ENCODE data around the gene RBM6. TPM values are rescaled to one million over a fixed set of nuclear protein-coding genes. Genes with fewer than 3 reads are reported as not detected.

Gene RBM6
- polyA plus RNA-seq, 3 donors: 11.3 to 137 (median 17.8) TPM

DNA sequence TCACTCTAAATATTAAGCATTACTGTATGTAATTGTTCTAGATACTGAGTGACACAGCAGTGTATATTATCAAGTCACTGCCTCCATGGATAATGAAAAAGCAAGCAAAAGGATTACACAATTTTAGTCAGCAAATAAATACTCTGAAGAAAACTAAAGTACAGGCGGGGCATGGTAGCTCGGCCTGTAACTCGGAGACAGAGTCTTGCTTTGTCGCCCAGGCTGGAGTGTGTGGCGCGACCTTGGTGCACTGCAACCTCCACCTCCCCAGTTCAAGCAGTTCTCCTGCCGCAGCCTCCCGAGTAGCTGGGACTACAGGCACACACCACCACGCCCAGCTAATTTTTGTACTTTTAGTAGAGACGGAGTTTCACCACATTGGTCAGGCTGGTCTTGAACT lies 32.7 kb downstream of the RBM6 start:
- H3K27me3 Mint-ChIP-seq (ENCODE audit: low read depth in 3 of 3): peaks cover 0 to 2% (median 0%) of the 10 kb centered on the region in 3 donors
- Histone ChIP-seq H3K79me2 (ENCODE audit: insufficient read depth, low read length) (peaks cover 26% of the 10 kb centered on the region), H3K27ac (ENCODE audit: low read depth in 1 of 2, low read length in 2 of 2) (no peak overlapping the region), H3K4me2 (replicated peaks; ENCODE audit: extremely low read depth, low read length, poor library complexity, severe bottlenecking) (no peak overlapping the region), H3K9me3 (replicated peaks in 1 of 2; ENCODE audit: control insufficient read depth in 1 of 2, insufficient read depth in 1 of 2, low read length in 2 of 2) (no peaks in the 10 kb centered on the region), H3K9ac (ENCODE audit: insufficient read depth, low read length, poor library complexity, severe bottlenecking) (no peak overlapping the region), H3K4me1 (ENCODE audit: control insufficient read depth in 1 of 2, insufficient read depth in 2 of 2, low read length in 2 of 2) (no peaks in the 10 kb centered on the region), H4K20me1 (ENCODE audit: insufficient read depth, low read length) (peaks cover 42% of the 10 kb centered on the region), H3K4me3 (replicated peaks in 1 of 3; ENCODE audit: low read depth in 2 of 3, low read length in 3 of 3) (no peak overlapping the region), H3K36me3 (replicated peaks in 1 of 2; ENCODE audit: control insufficient read depth in 1 of 2, insufficient read depth in 2 of 2, low read length in 2 of 2) (peaks cover 48 to 83% of the 10 kb centered on the region in 2 donors), H2AFZ (ENCODE audit: insufficient read depth, low read depth, low read length, poor library complexity, severe bottlenecking) (no peak overlapping the region), H3K27me3 (ENCODE audit: control insufficient read depth in 2 of 2, insufficient read depth in 2 of 2, low read length in 2 of 2) (no peaks in the 10 kb centered on the region)
- WGBS (ENCODE audit: insufficient coverage): 98% methylated on average over 9 of the region's 10 CpGs
- DNase-seq: no peak
- H3K4me3 Mint-ChIP-seq: no peak overlapping the region
- no peaks in the 10 kb centered on the region for H3K4me1 Mint-ChIP-seq
- peaks cover 44 to 68% of the 10 kb centered on the region in 2 donors for H3K36me3 Mint-ChIP-seq
- peak overlapping the region in 1 of 7 donors; percentile 22 for H3K27ac Mint-ChIP-seq
- TF ChIP-seq, protein P1, sequence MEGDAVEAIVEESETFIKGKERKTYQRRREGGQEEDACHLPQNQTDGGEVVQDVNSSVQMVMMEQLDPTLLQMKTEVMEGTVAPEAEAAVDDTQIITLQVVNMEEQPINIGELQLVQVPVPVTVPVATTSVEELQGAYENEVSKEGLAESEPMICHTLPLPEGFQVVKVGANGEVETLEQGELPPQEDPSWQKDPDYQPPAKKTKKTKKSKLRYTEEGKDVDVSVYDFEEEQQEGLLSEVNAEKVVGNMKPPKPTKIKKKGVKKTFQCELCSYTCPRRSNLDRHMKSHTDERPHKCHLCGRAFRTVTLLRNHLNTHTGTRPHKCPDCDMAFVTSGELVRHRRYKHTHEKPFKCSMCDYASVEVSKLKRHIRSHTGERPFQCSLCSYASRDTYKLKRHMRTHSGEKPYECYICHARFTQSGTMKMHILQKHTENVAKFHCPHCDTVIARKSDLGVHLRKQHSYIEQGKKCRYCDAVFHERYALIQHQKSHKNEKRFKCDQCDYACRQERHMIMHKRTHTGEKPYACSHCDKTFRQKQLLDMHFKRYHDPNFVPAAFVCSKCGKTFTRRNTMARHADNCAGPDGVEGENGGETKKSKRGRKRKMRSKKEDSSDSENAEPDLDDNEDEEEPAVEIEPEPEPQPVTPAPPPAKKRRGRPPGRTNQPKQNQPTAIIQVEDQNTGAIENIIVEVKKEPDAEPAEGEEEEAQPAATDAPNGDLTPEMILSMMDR (IDR thresholded peaks at IDR 0.05): no peak
- intact Hi-C loops (cut with micrococcal nuclease): no loop called here
- no peaks in the 10 kb centered on the region for H3K9me3 Mint-ChIP-seq

DNA sequence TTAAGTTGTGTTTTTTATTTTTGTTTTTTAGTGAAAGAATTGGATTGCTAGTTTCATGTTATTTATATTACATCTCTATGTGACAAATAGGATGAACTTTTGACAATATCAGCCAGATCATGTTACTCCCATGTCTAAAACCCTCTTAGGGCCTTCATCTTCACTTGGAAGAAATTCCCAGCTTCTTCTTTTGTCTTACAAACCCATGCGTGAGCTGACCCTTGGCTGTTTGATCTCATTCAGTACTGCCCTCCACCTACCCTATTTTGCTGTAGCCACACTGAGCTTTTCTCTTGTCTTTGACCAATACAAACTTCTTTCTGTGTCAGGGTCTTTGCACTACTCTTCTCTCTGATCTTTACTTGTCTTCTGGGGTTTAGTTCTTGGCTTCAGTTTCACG lies 37.0 kb downstream of the RBM6 start:
- H3K4me3 ChIP-seq (replicated peaks in 1 of 3; ENCODE audit: low read depth in 2 of 3, low read length in 3 of 3): no peak overlapping the region
- Mint-ChIP-seq H3K9me3 (no peaks in the 10 kb centered on the region), H3K27me3 (ENCODE audit: low read depth in 3 of 3) (peaks cover 0 to 2% (median 0%) of the 10 kb centered on the region in 3 donors), H3K4me3 (no peak overlapping the region), H3K27ac (no peak overlapping the region), H3K4me1 (no peaks in the 10 kb centered on the region), H3K36me3 (peaks cover 33 to 52% of the 10 kb centered on the region in 2 donors)
- intact Hi-C loops (cut with micrococcal nuclease): no loop called here
- WGBS (ENCODE audit: insufficient coverage): no CpG with 5 or more reads among the region's 2 CpGs
- H3K27me3 ChIP-seq (ENCODE audit: control insufficient read depth in 2 of 2, insufficient read depth in 2 of 2, low read length in 2 of 2): no peaks in the 10 kb centered on the region
- H3K4me1 ChIP-seq (ENCODE audit: control insufficient read depth in 1 of 2, insufficient read depth in 2 of 2, low read length in 2 of 2): no peaks in the 10 kb centered on the region
- no peaks in the 10 kb centered on the region for H3K9me3 ChIP-seq (replicated peaks in 1 of 2; ENCODE audit: control insufficient read depth in 1 of 2, insufficient read depth in 1 of 2, low read length in 2 of 2)
- peaks cover 7% of the 10 kb centered on the region for H3K79me2 ChIP-seq (ENCODE audit: insufficient read depth, low read length)
- H3K36me3 ChIP-seq (replicated peaks in 1 of 2; ENCODE audit: control insufficient read depth in 1 of 2, insufficient read depth in 2 of 2, low read length in 2 of 2): peaks cover 57 to 84% of the 10 kb centered on the region in 2 donors
- no peak overlapping the region for H3K9ac ChIP-seq (ENCODE audit: insufficient read depth, low read length, poor library complexity, severe bottlenecking)
- H2AFZ ChIP-seq (ENCODE audit: insufficient read depth, low read depth, low read length, poor library complexity, severe bottlenecking): no peak overlapping the region
- no peak overlapping the region for H3K27ac ChIP-seq (ENCODE audit: low read depth in 1 of 2, low read length in 2 of 2)
- H3K4me2 ChIP-seq (replicated peaks; ENCODE audit: extremely low read depth, low read length, poor library complexity, severe bottlenecking): no peak overlapping the region
- DNase-seq: no peak
- TF ChIP-seq, protein P1 (IDR thresholded peaks at IDR 0.05): no peak
- H4K20me1 ChIP-seq (ENCODE audit: insufficient read depth, low read length): peaks cover 31% of the 10 kb centered on the region
